ENCODE data around the gene PRKG1. TPM values are rescaled to one million over a fixed set of nuclear protein-coding genes. Genes with fewer than 3 reads are reported as not detected.

Gene PRKG1
- total RNA-seq, 2 donors from 2014 or later: 1.3 to 2.7 TPM

- DNase-seq: no peak
- H3K27ac ChIP-seq (ENCODE audit: low read depth, low read length): no peak overlapping the region
- Mint-ChIP-seq H3K4me3 (no peak overlapping the region), H3K4me1 (no peaks in the 10 kb centered on the region), H3K9me3 (no peaks in the 10 kb centered on the region), H3K27ac (no peak overlapping the region), H3K27me3 (ENCODE audit: insufficient read depth) (no peaks in the 10 kb centered on the region), H3K36me3 (ENCODE audit: low read depth) (no peaks in the 10 kb centered on the region)
- no peaks in the 10 kb centered on the region for H3K27me3 ChIP-seq (ENCODE audit: control insufficient read depth, insufficient read depth, low read length, poor library complexity, severe bottlenecking)
- no peak overlapping the region for H3K9ac ChIP-seq (ENCODE audit: extremely low read depth, low read length, poor library complexity, severe bottlenecking)
- no peaks in the 10 kb centered on the region for H3K9me3 ChIP-seq (ENCODE audit: control insufficient read depth, low read length)
- 98 to 100% methylated on average over 2 of the region's 2 CpGs for WGBS, 2 experiments (ENCODE audit: insufficient coverage in 1 of 2, insufficient read length in 1 of 2)
- no peak for TF ChIP-seq CTCF (conservative IDR thresholded peaks at IDR 0.05)
- H3K4me3 ChIP-seq (ENCODE audit: low read length): no peak overlapping the region
- H3K36me3 ChIP-seq (ENCODE audit: control insufficient read depth, insufficient read depth, low read length): no peaks in the 10 kb centered on the region
- H3K4me1 ChIP-seq (ENCODE audit: control insufficient read depth, insufficient read depth, low read length): no peaks in the 10 kb centered on the region
Measured at GRCh38 chr10:51171946-51172345, 97.7 kb downstream of the PRKG1 start.

- no peak overlapping the region for H3K9ac ChIP-seq (ENCODE audit: extremely low read depth, low read length, poor library complexity, severe bottlenecking)
- TF ChIP-seq CTCF (conservative IDR thresholded peaks at IDR 0.05): no peak
- H3K36me3 ChIP-seq (ENCODE audit: control insufficient read depth, insufficient read depth, low read length): no peaks in the 10 kb centered on the region
- no peaks in the 10 kb centered on the region for H3K36me3 Mint-ChIP-seq (ENCODE audit: low read depth)
- no peaks in the 10 kb centered on the region for H3K27me3 ChIP-seq (ENCODE audit: control insufficient read depth, insufficient read depth, low read length, poor library complexity, severe bottlenecking)
- H3K4me3 ChIP-seq (ENCODE audit: low read length): no peak overlapping the region
- H3K27ac ChIP-seq (ENCODE audit: low read depth, low read length): no peak overlapping the region
- no peaks in the 10 kb centered on the region for H3K9me3 Mint-ChIP-seq
- H3K9me3 ChIP-seq (ENCODE audit: control insufficient read depth, low read length): no peaks in the 10 kb centered on the region
- no peak overlapping the region for H3K4me3 Mint-ChIP-seq
- no peaks in the 10 kb centered on the region for H3K27me3 Mint-ChIP-seq (ENCODE audit: insufficient read depth)
- no peaks in the 10 kb centered on the region for H3K4me1 Mint-ChIP-seq
- no peak for DNase-seq
- H3K27ac Mint-ChIP-seq: no peak overlapping the region
- H3K4me1 ChIP-seq (ENCODE audit: control insufficient read depth, insufficient read depth, low read length): no peaks in the 10 kb centered on the region
Measured at GRCh38 chr10:51176976-51177695, 102.8 kb downstream of the PRKG1 start.

DNA sequence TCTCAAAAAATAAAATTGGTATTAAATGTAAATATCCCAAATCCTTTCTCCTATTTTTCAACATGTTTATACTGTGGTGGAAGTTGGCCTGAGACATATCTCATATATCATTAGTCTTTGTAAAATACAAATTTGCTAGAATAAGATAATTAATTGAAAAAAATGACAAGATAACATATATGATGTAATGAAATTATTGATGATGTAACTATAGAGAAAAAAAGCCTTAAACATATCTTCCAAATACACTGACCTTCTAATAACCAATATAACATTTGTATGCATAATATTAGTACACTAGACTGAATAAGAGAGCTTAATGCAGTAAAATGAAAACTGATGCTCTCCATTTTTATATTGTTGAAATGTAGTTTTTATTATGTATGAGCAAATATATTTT is 104.3 kb downstream of the PRKG1 start:
- no peaks in the 10 kb centered on the region for H3K36me3 ChIP-seq (ENCODE audit: control insufficient read depth, insufficient read depth, low read length)
- no peaks in the 10 kb centered on the region for H3K36me3 Mint-ChIP-seq (ENCODE audit: low read depth)
- no peak for TF ChIP-seq CTCF (conservative IDR thresholded peaks at IDR 0.05)
- H3K4me1 ChIP-seq (ENCODE audit: control insufficient read depth, insufficient read depth, low read length): no peaks in the 10 kb centered on the region
- no peak overlapping the region for H3K4me3 Mint-ChIP-seq
- H3K27me3 ChIP-seq (ENCODE audit: control insufficient read depth, insufficient read depth, low read length, poor library complexity, severe bottlenecking): no peaks in the 10 kb centered on the region
- no peak overlapping the region for H3K9ac ChIP-seq (ENCODE audit: extremely low read depth, low read length, poor library complexity, severe bottlenecking)
- no peaks in the 10 kb centered on the region for H3K9me3 Mint-ChIP-seq
- no peak for DNase-seq
- no peak overlapping the region for H3K27ac ChIP-seq (ENCODE audit: low read depth, low read length)
- no peak overlapping the region for H3K4me3 ChIP-seq (ENCODE audit: low read length)
- H3K9me3 ChIP-seq (ENCODE audit: control insufficient read depth, low read length): no peaks in the 10 kb centered on the region
- no peak overlapping the region for H3K27ac Mint-ChIP-seq
- H3K27me3 Mint-ChIP-seq (ENCODE audit: insufficient read depth): no peaks in the 10 kb centered on the region
- H3K4me1 Mint-ChIP-seq: no peaks in the 10 kb centered on the region
